Measurements from ENCODE around the gene AIF1L. TPM values are rescaled to one million over a fixed set of nuclear protein-coding genes. Genes with fewer than 3 reads are reported as not detected.

Gene AIF1L
- total and polyA plus RNA-seq, 8 donors = 9.3 to 49.2 (median 41.5) TPM

DNA sequence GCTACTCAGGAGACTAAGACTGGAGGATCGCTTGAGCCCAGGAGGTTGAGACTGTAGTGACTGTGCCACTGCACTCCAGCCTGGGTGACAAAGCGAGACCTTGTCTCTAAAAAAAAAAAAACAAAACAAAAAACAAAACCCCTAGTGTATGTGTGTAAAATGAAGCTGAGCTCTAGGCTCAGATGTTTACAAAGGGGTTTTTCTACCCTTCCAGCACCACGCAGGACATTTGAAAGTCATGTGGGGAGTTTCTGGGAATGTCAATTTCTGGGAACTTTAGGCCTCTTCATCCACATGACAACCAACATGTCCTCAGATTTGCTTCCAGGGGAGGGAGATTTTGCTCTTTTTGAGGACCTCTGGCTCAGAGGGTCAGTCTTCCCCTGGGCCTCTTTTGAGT lies 42.4 kb upstream of the AIF1L start:
- H3K4me1 ChIP-seq = no peaks in the 10 kb centered on the region
- TF ChIP-seq, protein P1, sequence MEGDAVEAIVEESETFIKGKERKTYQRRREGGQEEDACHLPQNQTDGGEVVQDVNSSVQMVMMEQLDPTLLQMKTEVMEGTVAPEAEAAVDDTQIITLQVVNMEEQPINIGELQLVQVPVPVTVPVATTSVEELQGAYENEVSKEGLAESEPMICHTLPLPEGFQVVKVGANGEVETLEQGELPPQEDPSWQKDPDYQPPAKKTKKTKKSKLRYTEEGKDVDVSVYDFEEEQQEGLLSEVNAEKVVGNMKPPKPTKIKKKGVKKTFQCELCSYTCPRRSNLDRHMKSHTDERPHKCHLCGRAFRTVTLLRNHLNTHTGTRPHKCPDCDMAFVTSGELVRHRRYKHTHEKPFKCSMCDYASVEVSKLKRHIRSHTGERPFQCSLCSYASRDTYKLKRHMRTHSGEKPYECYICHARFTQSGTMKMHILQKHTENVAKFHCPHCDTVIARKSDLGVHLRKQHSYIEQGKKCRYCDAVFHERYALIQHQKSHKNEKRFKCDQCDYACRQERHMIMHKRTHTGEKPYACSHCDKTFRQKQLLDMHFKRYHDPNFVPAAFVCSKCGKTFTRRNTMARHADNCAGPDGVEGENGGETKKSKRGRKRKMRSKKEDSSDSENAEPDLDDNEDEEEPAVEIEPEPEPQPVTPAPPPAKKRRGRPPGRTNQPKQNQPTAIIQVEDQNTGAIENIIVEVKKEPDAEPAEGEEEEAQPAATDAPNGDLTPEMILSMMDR (IDR thresholded peaks at IDR 0.05) = no peak

DNA sequence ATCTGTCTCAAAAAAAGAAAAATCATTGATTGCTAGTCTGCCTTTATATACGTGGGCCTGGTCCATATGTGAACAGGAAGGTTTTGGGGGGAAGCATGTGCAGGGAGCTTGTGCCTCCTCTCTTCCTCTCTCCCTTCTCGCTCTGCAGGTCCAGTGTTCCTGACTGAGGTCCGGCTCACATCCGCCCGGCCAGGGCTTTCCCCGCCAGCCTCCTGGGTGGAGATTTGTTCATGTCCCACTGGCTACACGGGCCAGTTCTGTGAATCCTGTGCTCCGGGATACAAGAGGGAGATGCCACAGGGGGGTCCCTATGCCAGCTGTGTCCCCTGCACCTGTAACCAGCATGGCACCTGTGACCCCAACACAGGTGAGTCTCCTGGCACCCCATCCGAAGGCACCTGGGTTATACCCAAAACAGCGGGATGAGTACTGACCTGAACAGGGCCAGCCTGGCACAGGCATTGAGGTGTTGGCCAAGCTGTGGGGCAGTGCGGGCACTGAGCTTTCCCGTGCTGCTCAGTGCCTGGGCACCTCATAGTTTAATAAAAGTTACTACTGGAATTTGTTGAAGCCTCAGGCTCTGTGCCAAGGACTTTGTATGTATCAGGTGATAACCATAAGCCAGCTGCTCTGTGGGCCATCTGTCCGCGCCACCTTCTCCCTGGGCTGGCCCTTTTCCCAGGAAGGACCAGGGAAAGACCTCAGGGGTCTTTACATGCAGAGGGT lies 39.4 kb upstream of the AIF1L start:
- Histone ChIP-seq H3K27ac (no peak overlapping the region), H3K36me3 (no peaks in the 10 kb centered on the region), H3K4me3 (no peak overlapping the region), H3K27me3 (peaks cover 0 to 20% of the 10 kb centered on the region in 2 donors), H3K4me1 (no peaks in the 10 kb centered on the region), H3K9me3 (no peaks in the 10 kb centered on the region)
- TF ChIP-seq, protein P1 (IDR thresholded peaks at IDR 0.05) = no peak
- DNase-seq (no peak), ATAC-seq (no peak)
- intact Hi-C loops (cut with DNase I) = loop anchor here in 1 of 2 donors (5.0 kb wide), 1 partner anchor 280 kb away; no protein-coding TSS in a partner anchor

More for the DNA sequence above, 42.4 kb upstream of the AIF1L start:
- DNase-seq = no peak
- Histone ChIP-seq H3K36me3 (no peaks in the 10 kb centered on the region), H3K27me3 (peaks cover 0 to 38% of the 10 kb centered on the region in 2 donors), H3K9me3 (no peaks in the 10 kb centered on the region), H3K27ac (no peak overlapping the region), H3K4me3 (no peak overlapping the region)
- ATAC-seq = no peak
- intact Hi-C loops (cut with DNase I) = no loop called here

DNA sequence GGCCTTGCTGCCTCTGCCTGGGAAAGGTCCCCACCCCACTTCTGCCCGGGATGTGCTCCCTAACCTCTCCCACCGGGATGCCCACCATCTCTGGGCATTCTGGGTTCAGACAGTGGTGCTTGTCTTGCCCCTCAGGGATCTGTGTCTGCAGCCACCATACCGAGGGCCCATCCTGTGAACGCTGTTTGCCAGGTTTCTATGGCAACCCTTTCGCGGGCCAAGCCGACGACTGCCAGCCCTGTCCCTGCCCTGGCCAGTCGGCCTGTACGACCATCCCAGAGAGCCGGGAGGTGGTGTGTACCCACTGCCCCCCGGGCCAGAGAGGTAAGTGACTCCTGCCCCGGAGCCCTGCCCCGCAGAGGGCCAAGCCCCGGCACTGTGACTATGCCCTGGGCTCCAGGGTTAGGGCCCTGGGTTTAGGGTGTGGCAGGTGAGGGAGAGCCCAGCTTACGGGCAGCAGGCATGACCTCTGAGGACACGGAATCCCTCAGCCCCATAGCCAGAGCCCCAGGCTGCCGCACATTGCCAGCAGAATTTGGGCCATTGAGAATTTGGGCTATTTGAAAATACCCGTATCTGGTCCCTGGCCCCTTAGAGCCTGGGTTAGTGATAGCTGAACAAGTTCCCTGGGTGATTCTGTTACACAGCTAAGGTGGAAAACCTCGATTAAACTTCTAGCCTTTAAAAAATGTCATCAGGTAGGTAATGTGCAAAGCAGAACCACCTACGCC lies 35.3 kb upstream of the AIF1L start:
- H3K9me3 ChIP-seq = no peaks in the 10 kb centered on the region
- TF ChIP-seq, protein P1 (IDR thresholded peaks at IDR 0.05) = no peak
- no peak for ATAC-seq
- H3K27ac ChIP-seq = no peak overlapping the region
- H3K36me3 ChIP-seq = no peaks in the 10 kb centered on the region
- no peaks in the 10 kb centered on the region for H3K4me1 ChIP-seq
- no peak overlapping the region for H3K4me3 ChIP-seq
- peaks cover 0 to 6% of the 10 kb centered on the region in 2 donors for H3K27me3 ChIP-seq
- DNase-seq = no peak
- intact Hi-C loops (cut with DNase I) = no loop called here

DNA sequence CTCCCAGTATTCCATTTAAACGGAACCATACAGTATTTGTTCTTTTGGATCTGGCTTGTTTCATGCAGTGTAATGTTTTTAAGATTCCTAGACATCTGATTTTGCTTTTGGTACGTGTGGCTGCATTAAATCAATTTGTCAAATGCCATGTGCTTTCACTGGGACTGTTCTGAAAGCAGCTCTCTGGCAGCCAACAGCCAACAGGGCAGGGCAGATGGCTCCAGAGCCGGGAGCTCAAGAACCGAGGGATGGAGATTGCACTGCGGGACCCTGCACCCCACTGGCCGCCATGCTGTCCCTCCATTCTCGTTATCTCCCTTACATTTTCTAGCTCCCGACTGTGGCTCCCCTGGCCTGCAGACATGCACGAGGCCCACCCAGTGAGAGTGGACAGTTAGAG lies 33.4 kb upstream of the AIF1L start:
- no peaks in the 10 kb centered on the region for H3K36me3 ChIP-seq
- no peaks in the 10 kb centered on the region for H3K4me1 ChIP-seq
- TF ChIP-seq, protein P1 (IDR thresholded peaks at IDR 0.05) = no peak
- intact Hi-C loops (cut with DNase I) = no loop called here
- no peak for DNase-seq
- no peaks in the 10 kb centered on the region for H3K9me3 ChIP-seq
- no peak overlapping the region for H3K4me3 ChIP-seq
- H3K27ac ChIP-seq = no peak overlapping the region
- ATAC-seq = no peak
- peaks cover 0 to 6% of the 10 kb centered on the region in 2 donors for H3K27me3 ChIP-seq

DNA sequence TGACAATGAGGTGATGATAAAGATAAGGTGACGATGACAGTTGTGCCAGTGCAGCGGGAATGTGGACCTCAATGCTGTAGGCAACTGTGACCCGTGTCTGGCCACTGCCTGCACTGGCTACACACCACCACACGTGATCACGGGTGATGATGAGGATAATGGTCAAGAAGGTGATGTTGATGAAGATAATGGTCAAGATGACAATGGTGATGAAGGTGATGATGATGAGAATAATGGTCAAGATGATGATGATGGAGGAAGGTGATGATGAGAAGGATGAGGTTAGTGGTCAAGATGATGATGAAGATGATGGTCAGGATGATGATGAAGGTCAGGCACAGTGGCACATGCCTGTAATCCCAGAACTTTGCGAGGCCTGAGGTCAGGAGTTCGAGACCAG lies 30.7 kb upstream of the AIF1L start:
- no peaks in the 10 kb centered on the region for H3K4me1 ChIP-seq
- intact Hi-C loops (cut with DNase I) = no loop called here
- TF ChIP-seq, protein P1 (IDR thresholded peaks at IDR 0.05) = no peak
- no peaks in the 10 kb centered on the region for H3K9me3 ChIP-seq
- peaks cover 0 to 12% of the 10 kb centered on the region in 2 donors for H3K27me3 ChIP-seq
- ATAC-seq (no peak), DNase-seq (no peak)
- H3K4me3 ChIP-seq = no peak overlapping the region
- no peak overlapping the region for H3K27ac ChIP-seq
- H3K36me3 ChIP-seq = no peaks in the 10 kb centered on the region

Measured in left lung (tissue), 10 donors.